K562 (cell line): ENCODE results near the gene IGSF9. TPM values are rescaled to one million over a fixed set of nuclear protein-coding genes. Genes with fewer than 3 reads are reported as not detected.
A peak's percentile ranks its signal among the peaks of the same experiment; 100 is the strongest.

Experiments used
- ARID1B ChIP-seq: fragments of 450-650 bp; IDR thresholded peaks from 2 replicates; pipeline ENCODE4 v1.6.1; 2016; ENCODE audit warnings: antibody characterized with exemption, mild to moderate bottlenecking, inconsistent platforms
- BRD9 ChIP-seq: fragments of 450-650 bp; IDR thresholded peaks from 2 replicates; pipeline ENCODE4 v1.6.1; 2018; ENCODE audit warnings: low read depth; ENCODE audit not compliant: partially characterized antibody
- FOXP1 ChIP-seq: sonication (generic); formaldehyde crosslinking; IDR thresholded peaks from 2 replicates; pipeline ENCODE4 v1.8.0; 2022; ENCODE audit warnings: mild to moderate bottlenecking, missing genetic modification reagents
- HNRNPH1 ChIP-seq: fragments of 200-400 bp; formaldehyde crosslinking; optimal IDR thresholded peaks from 2 replicates; pipeline ENCODE3; 2017; ENCODE audit warnings: low read depth, mild to moderate bottlenecking, low read length, moderate library complexity
- JUN ChIP-seq, 2 experiments: sonication (generic) in 1 of 2; formaldehyde crosslinking in 1 of 2; IDR thresholded peaks; 2 replicates each; pipeline versions ENCODE4 v1.6.1 to v1.8.0; 2012 to 2022; ENCODE audit warnings: borderline replicate concordance in 2 of 2, mild to moderate bottlenecking in 2 of 2, improper control_type of control experiment in 1 of 2, low read depth in 1 of 2, low read length in 1 of 2, missing genetic modification reagents in 1 of 2
- KAT8 ChIP-seq: fragments of 450-650 bp; IDR thresholded peaks from 2 replicates; pipeline ENCODE4 v1.6.1; 2016; ENCODE audit warnings: low read depth, mild to moderate bottlenecking
- NEUROD1 ChIP-seq: fragments of 150-350 bp; IDR thresholded peaks from 2 replicates; pipeline ENCODE4 v1.6.1; 2014; ENCODE audit warnings: borderline replicate concordance, low read length, low read depth; ENCODE audit not compliant: partially characterized antibody
- NR2F6 ChIP-seq: fragments of 450-650 bp; formaldehyde crosslinking; IDR thresholded peaks from 2 replicates; pipeline ENCODE4 v1.4.0; 2020; ENCODE audit warnings: mild to moderate bottlenecking
- PHF20 ChIP-seq: fragments of 450-650 bp; IDR thresholded peaks from 2 replicates; pipeline ENCODE4 v1.6.1; 2018; ENCODE audit not compliant: partially characterized antibody
- POLR2B ChIP-seq: fragments of 450-650 bp; IDR thresholded peaks from 2 replicates; pipeline ENCODE4 v1.6.1; 2018; ENCODE audit warnings: low read depth; ENCODE audit not compliant: partially characterized antibody
- RNF2 ChIP-seq: sonication (generic); IDR thresholded peaks from 2 replicates; pipeline ENCODE4 v1.6.1; 2016
- SMARCA4 ChIP-seq: fragments of 450-650 bp; IDR thresholded peaks from 2 replicates; pipeline ENCODE4 v1.6.1; 2016
- SOX6 ChIP-seq: fragments of 450-650 bp; IDR thresholded peaks from 2 replicates; pipeline ENCODE4 v1.6.1; 2014; ENCODE audit warnings: mild to moderate bottlenecking
- TRIM24 ChIP-seq, 2 experiments: fragments of 450-650 bp; IDR thresholded peaks; 2 replicates each; pipeline ENCODE4 v1.6.1; 2016
- XRCC5 ChIP-seq: fragments of 200-400 bp; formaldehyde crosslinking; IDR thresholded peaks from 2 replicates; pipeline ENCODE4 v1.6.1; 2017; ENCODE audit warnings: low read depth, mild to moderate bottlenecking, low read length
- ZC3H11A ChIP-seq: IDR thresholded peaks from 2 replicates; pipeline ENCODE4 v1.6.1; 2012; ENCODE audit warnings: low read depth, low read length, improper control_type of control experiment
- ZNF384 ChIP-seq: IDR thresholded peaks from 2 replicates; pipeline ENCODE4 v1.6.1; 2012; ENCODE audit warnings: low read depth, low read length, improper control_type of control experiment
- ZNF785 ChIP-seq: fragments of 250-450 bp; sonication (Bioruptor Pico); IDR thresholded peaks from 2 replicates; pipeline ENCODE4 v1.4.0; 2020; ENCODE audit warnings: mild to moderate bottlenecking
- polyA plus RNA-seq, 8 experiments: library from polyadenylated mRNA; depleted of rRNA in 4 of 8; stranded (reverse) in 5 of 8; unstranded in 3 of 8; fragments of >200 nt; fragmentation: Nextera tagmentation in 2 of 8; fragmentation: Illumina TruSeq in 1 of 8; extraction: Ambion mirVana in 2 of 8; extraction: Trizol in 1 of 8; gene quantifications; 2 replicates each; pipeline versions ENCODE4 v1.2.1 to v1.2.3, GENCODE V29; 2011 to 2014; ENCODE audit warnings: inconsistent platforms in 1 of 8, missing spikeins in 1 of 8
- total RNA-seq, 7 experiments: library from RNA; depleted of rRNA in 6 of 7; stranded (reverse); fragments of >200 nt in 6 of 7; fragmentation: Illumina TruSeq in 2 of 7; extraction: Trizol in 2 of 7; gene quantifications; 2 replicates each; pipeline versions ENCODE4 v1.2.1 to v1.2.3, GENCODE V29; 2011 to 2021; ENCODE audit warnings: low replicate concordance in 1 of 7
- TF ChIP-seq, protein P1 (sequence below): fragments of 250-450 bp; sonication (Bioruptor Pico); IDR thresholded peaks from 2 replicates; pipeline ENCODE4 v1.4.0; 2020; ENCODE audit warnings: mild to moderate bottlenecking, moderate library complexity, borderline replicate concordance
- TF ChIP-seq, protein P2 (sequence below): fragments of 450-650 bp; IDR thresholded peaks from 2 replicates; pipeline ENCODE4 v1.7.1; 2018; ENCODE audit warnings: mild to moderate bottlenecking, low read depth; ENCODE audit not compliant: partially characterized antibody

Gene IGSF9
- total and polyA plus RNA-seq, 9 of the 15 experiments (the other 6 are each of a cell fraction or from before 2014, with no cell fraction given) = 0.03 to 0.29 (median 0.07) TPM; not detected in 1

GRCh38 chr1:159924025-159924790 lies 21.2 kb downstream of the IGSF9 start (continued):
- TF ChIP-seq SMARCA4 (peak; percentile 66), ARID1B (peak; percentile 79), HNRNPH1 (no peak), KAT8 (no peak), PHF20 (no peak), XRCC5 (no peak), ZNF785 (CRISPR knock-in tag) (no peak), NEUROD1 (peak; percentile 67), TRIM24 (IDR thresholded peaks at IDR 0.05) (peak; percentile 46 to 73; a peak in 3 of 4 replicates), SOX6 (no peak), POLR2B (peak; percentile 26), BRD9 (no peak), RNF2 (peak; percentile 84), NR2F6 (CRISPR knock-in tag) (no peak), FOXP1 (CRISPR knock-in tag) (no peak; the same call in 1 of the 2 replicates), ZNF384 (no peak), ZC3H11A (no peak), JUN (IDR thresholded peaks at IDR 0.05; ENCODE audit: borderline replicate concordance, low read depth, low read length) (peak; percentile 95), JUN (CRISPR knock-in tag; IDR thresholded peaks at IDR 0.05; ENCODE audit: borderline replicate concordance) (peak; percentile 56; the same call in 1 of the 2 replicates)
- TF ChIP-seq, protein P1, sequence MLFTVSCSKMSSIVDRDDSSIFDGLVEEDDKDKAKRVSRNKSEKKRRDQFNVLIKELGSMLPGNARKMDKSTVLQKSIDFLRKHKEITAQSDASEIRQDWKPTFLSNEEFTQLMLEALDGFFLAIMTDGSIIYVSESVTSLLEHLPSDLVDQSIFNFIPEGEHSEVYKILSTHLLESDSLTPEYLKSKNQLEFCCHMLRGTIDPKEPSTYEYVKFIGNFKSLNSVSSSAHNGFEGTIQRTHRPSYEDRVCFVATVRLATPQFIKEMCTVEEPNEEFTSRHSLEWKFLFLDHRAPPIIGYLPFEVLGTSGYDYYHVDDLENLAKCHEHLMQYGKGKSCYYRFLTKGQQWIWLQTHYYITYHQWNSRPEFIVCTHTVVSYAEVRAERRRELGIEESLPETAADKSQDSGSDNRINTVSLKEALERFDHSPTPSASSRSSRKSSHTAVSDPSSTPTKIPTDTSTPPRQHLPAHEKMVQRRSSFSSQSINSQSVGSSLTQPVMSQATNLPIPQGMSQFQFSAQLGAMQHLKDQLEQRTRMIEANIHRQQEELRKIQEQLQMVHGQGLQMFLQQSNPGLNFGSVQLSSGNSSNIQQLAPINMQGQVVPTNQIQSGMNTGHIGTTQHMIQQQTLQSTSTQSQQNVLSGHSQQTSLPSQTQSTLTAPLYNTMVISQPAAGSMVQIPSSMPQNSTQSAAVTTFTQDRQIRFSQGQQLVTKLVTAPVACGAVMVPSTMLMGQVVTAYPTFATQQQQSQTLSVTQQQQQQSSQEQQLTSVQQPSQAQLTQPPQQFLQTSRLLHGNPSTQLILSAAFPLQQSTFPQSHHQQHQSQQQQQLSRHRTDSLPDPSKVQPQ (CRISPR knock-in tag) = no peak
- TF ChIP-seq, protein P2, sequence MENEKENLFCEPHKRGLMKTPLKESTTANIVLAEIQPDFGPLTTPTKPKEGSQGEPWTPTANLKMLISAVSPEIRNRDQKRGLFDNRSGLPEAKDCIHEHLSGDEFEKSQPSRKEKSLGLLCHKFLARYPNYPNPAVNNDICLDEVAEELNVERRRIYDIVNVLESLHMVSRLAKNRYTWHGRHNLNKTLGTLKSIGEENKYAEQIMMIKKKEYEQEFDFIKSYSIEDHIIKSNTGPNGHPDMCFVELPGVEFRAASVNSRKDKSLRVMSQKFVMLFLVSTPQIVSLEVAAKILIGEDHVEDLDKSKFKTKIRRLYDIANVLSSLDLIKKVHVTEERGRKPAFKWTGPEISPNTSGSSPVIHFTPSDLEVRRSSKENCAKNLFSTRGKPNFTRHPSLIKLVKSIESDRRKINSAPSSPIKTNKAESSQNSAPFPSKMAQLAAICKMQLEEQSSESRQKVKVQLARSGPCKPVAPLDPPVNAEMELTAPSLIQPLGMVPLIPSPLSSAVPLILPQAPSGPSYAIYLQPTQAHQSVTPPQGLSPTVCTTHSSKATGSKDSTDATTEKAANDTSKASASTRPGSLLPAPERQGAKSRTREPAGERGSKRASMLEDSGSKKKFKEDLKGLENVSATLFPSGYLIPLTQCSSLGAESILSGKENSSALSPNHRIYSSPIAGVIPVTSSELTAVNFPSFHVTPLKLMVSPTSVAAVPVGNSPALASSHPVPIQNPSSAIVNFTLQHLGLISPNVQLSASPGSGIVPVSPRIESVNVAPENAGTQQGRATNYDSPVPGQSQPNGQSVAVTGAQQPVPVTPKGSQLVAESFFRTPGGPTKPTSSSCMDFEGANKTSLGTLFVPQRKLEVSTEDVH = no peak
